D721Med (cell line): Measurements from ENCODE around the gene BACH2.

Experiments used
- DNase-seq: peaks from one replicate; pipeline ENCODE4 v3.0.0; 2011; ENCODE audit warnings: low spot score; ENCODE audit not compliant: insufficient read length
- FAIRE-seq: peaks from 2 replicates; lab custom pipeline; 2011; peaks lifted over from hg19 to GRCh38; lab: Jason Lieb, UNC
- TF ChIP-seq, protein P1 (sequence below): IDR thresholded peaks from 2 replicates; pipeline ENCODE4 v1.5.1; 2012; ENCODE audit warnings: mild to moderate bottlenecking, control low read depth; ENCODE audit not compliant: insufficient read depth; ENCODE audit errors: missing control alignments

BACH2 gene

GRCh38 chr6:90180526-90180925, 116.1 kb downstream of the BACH2 start:
- DNase-seq = no peak
- FAIRE-seq = no peak
- TF ChIP-seq, protein P1, sequence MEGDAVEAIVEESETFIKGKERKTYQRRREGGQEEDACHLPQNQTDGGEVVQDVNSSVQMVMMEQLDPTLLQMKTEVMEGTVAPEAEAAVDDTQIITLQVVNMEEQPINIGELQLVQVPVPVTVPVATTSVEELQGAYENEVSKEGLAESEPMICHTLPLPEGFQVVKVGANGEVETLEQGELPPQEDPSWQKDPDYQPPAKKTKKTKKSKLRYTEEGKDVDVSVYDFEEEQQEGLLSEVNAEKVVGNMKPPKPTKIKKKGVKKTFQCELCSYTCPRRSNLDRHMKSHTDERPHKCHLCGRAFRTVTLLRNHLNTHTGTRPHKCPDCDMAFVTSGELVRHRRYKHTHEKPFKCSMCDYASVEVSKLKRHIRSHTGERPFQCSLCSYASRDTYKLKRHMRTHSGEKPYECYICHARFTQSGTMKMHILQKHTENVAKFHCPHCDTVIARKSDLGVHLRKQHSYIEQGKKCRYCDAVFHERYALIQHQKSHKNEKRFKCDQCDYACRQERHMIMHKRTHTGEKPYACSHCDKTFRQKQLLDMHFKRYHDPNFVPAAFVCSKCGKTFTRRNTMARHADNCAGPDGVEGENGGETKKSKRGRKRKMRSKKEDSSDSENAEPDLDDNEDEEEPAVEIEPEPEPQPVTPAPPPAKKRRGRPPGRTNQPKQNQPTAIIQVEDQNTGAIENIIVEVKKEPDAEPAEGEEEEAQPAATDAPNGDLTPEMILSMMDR = no peak

DNA sequence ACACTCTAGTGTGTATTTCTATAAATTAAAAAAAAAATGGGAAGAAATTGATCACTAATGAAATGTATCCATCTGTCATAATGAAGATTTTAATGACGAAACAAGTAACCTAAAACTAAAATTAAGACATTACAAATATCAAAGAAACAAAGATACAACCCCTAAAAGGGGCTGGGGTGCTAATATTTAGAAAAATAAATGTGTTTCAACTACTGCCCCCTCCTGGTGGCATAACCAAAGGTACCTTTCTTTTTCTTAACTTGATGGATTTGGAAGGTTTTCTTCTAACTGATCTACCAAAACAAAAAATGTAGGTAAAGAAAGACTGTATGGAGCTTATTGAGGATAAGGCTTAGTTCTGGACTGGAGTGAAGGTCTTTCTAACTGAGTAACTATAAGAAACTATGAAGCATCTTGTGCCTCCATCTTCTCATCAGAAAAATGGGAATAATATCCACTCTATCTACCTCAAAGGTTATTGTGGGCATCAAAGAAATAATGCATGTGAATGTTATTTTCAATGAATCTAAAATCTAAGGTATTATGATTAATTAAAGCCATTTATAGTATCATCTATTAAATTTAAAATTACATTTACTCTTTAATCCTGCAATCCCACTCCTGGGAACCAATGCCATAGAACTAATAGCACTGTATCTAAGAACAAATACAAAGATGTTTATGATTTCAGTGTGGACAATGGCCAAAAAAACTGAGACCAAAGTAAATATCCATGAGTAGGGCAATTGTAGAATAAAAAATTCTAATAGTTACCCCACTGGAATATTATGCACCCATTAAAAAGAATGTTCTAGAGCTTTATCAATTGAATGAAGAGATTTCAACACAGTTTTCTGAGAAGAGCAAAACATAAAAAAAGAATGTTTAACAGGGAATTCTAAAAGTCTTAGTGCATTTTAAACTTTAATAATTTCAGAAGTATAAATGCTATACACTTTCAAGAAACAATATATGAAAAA, 117.2 kb downstream of the BACH2 start:
- DNase-seq = no peak

DNA sequence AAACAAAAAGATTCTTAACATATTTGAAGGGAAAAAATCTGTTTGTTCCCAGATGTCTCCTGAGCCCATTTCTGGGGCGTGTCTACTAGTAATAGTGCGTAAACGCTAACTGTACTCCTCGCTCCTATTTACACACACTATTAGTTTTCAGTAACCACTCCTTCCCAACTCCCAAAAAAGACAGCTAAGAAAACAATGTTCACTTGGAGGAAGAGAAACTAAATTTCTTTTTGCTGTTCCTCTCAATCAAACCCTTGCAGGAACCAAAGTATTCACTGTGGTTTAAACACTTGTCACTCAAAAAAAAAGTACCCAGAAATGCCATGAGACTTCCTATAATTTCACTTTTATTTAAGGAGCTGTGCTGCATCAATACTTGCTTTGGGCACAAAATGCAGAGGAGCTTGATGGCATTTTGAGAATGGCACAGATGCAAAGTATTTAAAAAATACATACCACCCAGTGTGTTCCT, 118.2 kb downstream of the BACH2 start:
- no peak for FAIRE-seq
- TF ChIP-seq, protein P1 = no peak
- no peak for DNase-seq

More for the DNA sequence above, 117.2 kb downstream of the BACH2 start:
- FAIRE-seq = no peak
- TF ChIP-seq, protein P1 = peak; percentile 33

GRCh38 chr6:90177544-90178383, 118.9 kb downstream of the BACH2 start:
- TF ChIP-seq, protein P1 = no peak
- no peak for FAIRE-seq
- DNase-seq = no peak

GRCh38 chr6:90175627-90176538, 120.8 kb downstream of the BACH2 start:
- TF ChIP-seq, protein P1 = no peak
- FAIRE-seq = no peak
- DNase-seq = no peak

DNA sequence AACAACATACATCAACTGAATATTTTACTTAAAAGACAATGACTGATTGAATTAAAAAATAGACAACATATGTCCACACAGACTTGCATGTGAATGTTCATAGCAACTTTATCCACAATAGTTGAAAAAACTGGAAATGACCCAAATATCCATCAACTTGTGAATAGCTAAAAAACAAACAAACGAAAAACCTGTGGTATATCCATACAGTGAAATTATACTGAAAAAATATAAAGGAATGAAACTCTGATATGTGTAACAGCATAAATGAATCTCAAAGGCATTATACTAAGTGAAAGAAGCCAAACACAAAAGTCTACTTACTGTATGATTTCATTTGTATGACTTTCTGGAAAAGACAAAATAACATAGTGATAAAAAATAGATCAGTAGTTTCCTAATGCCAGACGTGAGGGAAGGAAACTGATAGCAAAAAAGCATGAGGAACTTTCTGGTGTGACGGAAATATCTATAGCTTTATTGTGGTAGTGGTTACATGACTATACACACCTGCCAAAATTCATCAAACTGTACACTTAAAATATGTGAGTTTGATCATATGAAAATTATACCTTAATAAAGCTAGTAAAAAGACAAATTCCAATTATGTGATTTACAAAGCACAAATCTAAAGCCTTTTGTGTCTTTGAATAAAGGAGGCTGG, 123.2 kb downstream of the BACH2 start:
- FAIRE-seq (no peak), DNase-seq (no peak)
- TF ChIP-seq, protein P1 = no peak
